ENCODE measurements around the gene BRSK2. TPM values are rescaled to one million over a fixed set of nuclear protein-coding genes. Genes with fewer than 3 reads are reported as not detected.

BRSK2 gene
- total RNA-seq, 1 donor from 2014 or later = 7.1 TPM

- no peaks in the 10 kb centered on the region for H3K36me3 ChIP-seq (ENCODE audit: insufficient read depth, low read length)
- Mint-ChIP-seq H3K4me3 (ENCODE audit: unreplicated experiment) (no peak overlapping the region), H3K9me3 (ENCODE audit: unreplicated experiment) (no peaks in the 10 kb centered on the region), H3K27me3 (ENCODE audit: low read depth, unreplicated experiment) (no peaks in the 10 kb centered on the region), H3K36me3 (ENCODE audit: low read depth, unreplicated experiment) (peaks cover 25% of the 10 kb centered on the region), H3K27ac (ENCODE audit: unreplicated experiment) (no peak overlapping the region), H3K4me1 (ENCODE audit: low read depth, unreplicated experiment) (no peaks in the 10 kb centered on the region)
- H3K79me2 ChIP-seq (ENCODE audit: insufficient read depth, low read length) = no peaks in the 10 kb centered on the region
- no peak overlapping the region for H3K27ac ChIP-seq (ENCODE audit: low read depth, low read length)
- H4K20me1 ChIP-seq (ENCODE audit: insufficient read depth, low read length) = peaks cover 18% of the 10 kb centered on the region
- no peak overlapping the region for H3K9ac ChIP-seq (ENCODE audit: low read length)
- DNase-seq (ENCODE audit: low read depth) (no peak), FAIRE-seq (no peak)
- no peaks in the 10 kb centered on the region for H3K27me3 ChIP-seq (ENCODE audit: insufficient read depth, low read length)
- no peak overlapping the region for H3K4me2 ChIP-seq (ENCODE audit: low read length)
- H3K9me3 ChIP-seq (ENCODE audit: insufficient read depth, low read depth, low read length) = no peaks in the 10 kb centered on the region
- H3K4me3 ChIP-seq (ENCODE audit: insufficient read depth, low read depth, low read length) = no peak overlapping the region
- H2AFZ ChIP-seq (ENCODE audit: low read depth, low read length) = no peak overlapping the region
- no peak for TF ChIP-seq CTCF (IDR thresholded peaks at IDR 0.05; ENCODE audit: insufficient read depth, low read depth, low read length)
- TF ChIP-seq EZH2 (IDR thresholded peaks at IDR 0.05; ENCODE audit: insufficient read depth, low read length) = no peak
- no peaks in the 10 kb centered on the region for H3K4me1 ChIP-seq (ENCODE audit: insufficient read depth, low read length)
Measured at GRCh38 chr11:1475841-1476240, 86.1 kb downstream of the BRSK2 start.

- H3K27me3 ChIP-seq (ENCODE audit: insufficient read depth, low read length) = no peaks in the 10 kb centered on the region
- H3K79me2 ChIP-seq (ENCODE audit: insufficient read depth, low read length) = no peaks in the 10 kb centered on the region
- TF ChIP-seq EZH2 (IDR thresholded peaks at IDR 0.05; ENCODE audit: insufficient read depth, low read length) (no peak), CTCF (IDR thresholded peaks at IDR 0.05; ENCODE audit: insufficient read depth, low read depth, low read length) (no peak)
- no peaks in the 10 kb centered on the region for H3K9me3 Mint-ChIP-seq (ENCODE audit: unreplicated experiment)
- H3K4me1 Mint-ChIP-seq (ENCODE audit: low read depth, unreplicated experiment) = no peaks in the 10 kb centered on the region
- no peak overlapping the region for H3K27ac Mint-ChIP-seq (ENCODE audit: unreplicated experiment)
- H3K4me3 ChIP-seq (ENCODE audit: insufficient read depth, low read depth, low read length) = no peak overlapping the region
- no peak overlapping the region for H2AFZ ChIP-seq (ENCODE audit: low read depth, low read length)
- H3K27ac ChIP-seq (ENCODE audit: low read depth, low read length) = no peak overlapping the region
- H3K27me3 Mint-ChIP-seq (ENCODE audit: low read depth, unreplicated experiment) = no peaks in the 10 kb centered on the region
- peaks cover 25% of the 10 kb centered on the region for H4K20me1 ChIP-seq (ENCODE audit: insufficient read depth, low read length)
- no peak overlapping the region for H3K9ac ChIP-seq (ENCODE audit: low read length)
- H3K36me3 Mint-ChIP-seq (ENCODE audit: low read depth, unreplicated experiment) = peaks cover 23% of the 10 kb centered on the region
- DNase-seq (ENCODE audit: low read depth) (no peak), FAIRE-seq (no peak)
- no peaks in the 10 kb centered on the region for H3K9me3 ChIP-seq (ENCODE audit: insufficient read depth, low read depth, low read length)
- H3K4me3 Mint-ChIP-seq (ENCODE audit: unreplicated experiment) = no peak overlapping the region
- H3K36me3 ChIP-seq (ENCODE audit: insufficient read depth, low read length) = no peaks in the 10 kb centered on the region
- H3K4me2 ChIP-seq (ENCODE audit: low read length) = no peak overlapping the region
- no peaks in the 10 kb centered on the region for H3K4me1 ChIP-seq (ENCODE audit: insufficient read depth, low read length)
Measured at GRCh38 chr11:1476940-1477736, 87.4 kb downstream of the BRSK2 start.

GRCh38 chr11:1478011-1478410, 88.3 kb downstream of the BRSK2 start:
- Mint-ChIP-seq H3K27ac (ENCODE audit: unreplicated experiment) (no peak overlapping the region), H3K27me3 (ENCODE audit: low read depth, unreplicated experiment) (no peaks in the 10 kb centered on the region), H3K36me3 (ENCODE audit: low read depth, unreplicated experiment) (peaks cover 23% of the 10 kb centered on the region), H3K4me3 (ENCODE audit: unreplicated experiment) (peak overlapping the region; percentile 55), H3K4me1 (ENCODE audit: low read depth, unreplicated experiment) (no peaks in the 10 kb centered on the region), H3K9me3 (ENCODE audit: unreplicated experiment) (no peaks in the 10 kb centered on the region)
- peaks cover 32% of the 10 kb centered on the region for H4K20me1 ChIP-seq (ENCODE audit: insufficient read depth, low read length)
- no peak overlapping the region for H3K9ac ChIP-seq (ENCODE audit: low read length)
- FAIRE-seq (no peak), DNase-seq (ENCODE audit: low read depth) (no peak)
- no peak overlapping the region for H3K27ac ChIP-seq (ENCODE audit: low read depth, low read length)
- no peaks in the 10 kb centered on the region for H3K4me1 ChIP-seq (ENCODE audit: insufficient read depth, low read length)
- no peak for TF ChIP-seq EZH2 (IDR thresholded peaks at IDR 0.05; ENCODE audit: insufficient read depth, low read length)
- no peak for TF ChIP-seq CTCF (IDR thresholded peaks at IDR 0.05; ENCODE audit: insufficient read depth, low read depth, low read length)
- H3K9me3 ChIP-seq (ENCODE audit: insufficient read depth, low read depth, low read length) = no peaks in the 10 kb centered on the region
- no peak overlapping the region for H2AFZ ChIP-seq (ENCODE audit: low read depth, low read length)
- no peaks in the 10 kb centered on the region for H3K36me3 ChIP-seq (ENCODE audit: insufficient read depth, low read length)
- no peak overlapping the region for H3K4me3 ChIP-seq (ENCODE audit: insufficient read depth, low read depth, low read length)
- no peaks in the 10 kb centered on the region for H3K27me3 ChIP-seq (ENCODE audit: insufficient read depth, low read length)
- H3K4me2 ChIP-seq (ENCODE audit: low read length) = no peak overlapping the region
- peaks cover 3% of the 10 kb centered on the region for H3K79me2 ChIP-seq (ENCODE audit: insufficient read depth, low read length)
